K562 (cell line): ENCODE results near the gene POLRMT. TPM values are rescaled to one million over a fixed set of nuclear protein-coding genes. Genes with fewer than 3 reads are reported as not detected.

Experiments
- CHD1 ChIP-seq: fragments of 200-600 bp; sonication (generic); IDR thresholded peaks from one replicate; pipeline ENCODE4 v1.6.1; 2012; ENCODE audit warnings: mild to moderate bottlenecking, moderate library complexity, low read length, inconsistent platforms
- DPF2 ChIP-seq: fragments of 450-650 bp; IDR thresholded peaks from 2 replicates; pipeline ENCODE4 v1.6.1; 2016
- KDM1A ChIP-seq, 2 experiments: fragments of 450-650 bp; IDR thresholded peaks; 2 replicates each; pipeline ENCODE4 v1.6.1; 2016; ENCODE audit warnings: mild to moderate bottlenecking in 2 of 2
- LEF1 ChIP-seq: fragments of 450-650 bp; IDR thresholded peaks from 2 replicates; pipeline ENCODE4 v1.6.1; 2016; ENCODE audit warnings: mild to moderate bottlenecking
- NFIC ChIP-seq: fragments of 450-650 bp; IDR thresholded peaks from 2 replicates; pipeline ENCODE4 v1.6.1; 2017; ENCODE audit warnings: mild to moderate bottlenecking, inconsistent platforms
- NFRKB ChIP-seq: fragments of 450-650 bp; IDR thresholded peaks from 2 replicates; pipeline ENCODE4 v1.6.1; 2016; ENCODE audit warnings: low read depth
- NFXL1 ChIP-seq: fragments of 450-650 bp; formaldehyde crosslinking; IDR thresholded peaks from 2 replicates; pipeline ENCODE4 v1.4.0; 2021; ENCODE audit warnings: mild to moderate bottlenecking
- NR1H2 ChIP-seq: sonication (generic); formaldehyde crosslinking; IDR thresholded peaks from 2 replicates; pipeline ENCODE4 v1.4.0; 2020; ENCODE audit warnings: mild to moderate bottlenecking, missing genetic modification reagents
- PHF8 ChIP-seq: fragments of 200-600 bp; sonication (generic); IDR thresholded peaks from 2 replicates; pipeline ENCODE4 v1.6.1; 2012; ENCODE audit warnings: mixed run types, mild to moderate bottlenecking, inconsistent platforms, low read length, moderate library complexity, borderline replicate concordance
- PTBP1 ChIP-seq: fragments of 200-400 bp; formaldehyde crosslinking; IDR thresholded peaks from 2 replicates; pipeline ENCODE4 v1.6.1; 2017; ENCODE audit warnings: low read depth, low read length
- SIN3B ChIP-seq: fragments of 450-650 bp; IDR thresholded peaks from 2 replicates; pipeline ENCODE4 v1.6.1; 2017; ENCODE audit warnings: low read depth, mild to moderate bottlenecking, moderate library complexity
- SLC30A9 ChIP-seq: fragments of 250-450 bp; sonication (Bioruptor Pico); IDR thresholded peaks from 2 replicates; pipeline ENCODE4 v1.8.0; 2022; ENCODE audit warnings: mild to moderate bottlenecking, moderate library complexity
- SPI1 ChIP-seq: IDR thresholded peaks from 2 replicates; pipeline ENCODE4 v1.6.1; 2011; ENCODE audit warnings: low read depth, low read length, control low read depth, borderline replicate concordance
- TCF7 ChIP-seq: sonication (generic); IDR thresholded peaks from 2 replicates; pipeline ENCODE4 v1.6.1; 2016; ENCODE audit warnings: antibody characterized with exemption, borderline replicate concordance
- ZFPM2 ChIP-seq: fragments of 250-450 bp; sonication (Bioruptor Pico); IDR thresholded peaks from 2 replicates; pipeline ENCODE4 v1.5.1; 2022; ENCODE audit warnings: mild to moderate bottlenecking
- ZNF354B ChIP-seq: fragments of 250-450 bp; sonication (Bioruptor Pico); IDR thresholded peaks from 2 replicates; pipeline ENCODE4 v1.4.0; 2020
- ZNF766 ChIP-seq: fragments of 200-800 bp; sonication (Bioruptor generic); conservative IDR thresholded peaks from 2 replicates; pipeline ENCODE4 v1.6.1; 2016; ENCODE audit warnings: missing genetic modification characterization, missing compliant biosample characterization
- polyA plus RNA-seq, 8 experiments: library from polyadenylated mRNA; depleted of rRNA in 4 of 8; stranded (reverse) in 5 of 8; unstranded in 3 of 8; fragments of >200 nt; fragmentation: Nextera tagmentation in 2 of 8; fragmentation: Illumina TruSeq in 1 of 8; extraction: Ambion mirVana in 2 of 8; extraction: Trizol in 1 of 8; gene quantifications; 2 replicates each; pipeline versions ENCODE4 v1.2.1 to v1.2.3, GENCODE V29; 2011 to 2014; ENCODE audit warnings: inconsistent platforms in 1 of 8, missing spikeins in 1 of 8
- total RNA-seq, 7 experiments: library from RNA; depleted of rRNA in 6 of 7; stranded (reverse); fragments of >200 nt in 6 of 7; fragmentation: Illumina TruSeq in 2 of 7; extraction: Trizol in 2 of 7; gene quantifications; 2 replicates each; pipeline versions ENCODE4 v1.2.1 to v1.2.3, GENCODE V29; 2011 to 2021; ENCODE audit warnings: low replicate concordance in 1 of 7
- TF ChIP-seq, protein P1 (sequence below), 2 experiments: fragments of 450-650 bp; IDR thresholded peaks; 2 replicates each; pipeline ENCODE4 v1.6.1; 2018; ENCODE audit warnings: mild to moderate bottlenecking in 2 of 2, low read depth in 1 of 2; ENCODE audit not compliant: partially characterized antibody in 2 of 2
- TF ChIP-seq, protein P2 (sequence below): fragments of 450-650 bp; IDR thresholded peaks from 2 replicates; pipeline ENCODE4 v1.7.1; 2018; ENCODE audit warnings: mild to moderate bottlenecking, low read depth; ENCODE audit not compliant: partially characterized antibody
- TF ChIP-seq, protein P3 (sequence below): IDR thresholded peaks from 3 replicates; pipeline ENCODE4 v1.6.1; 2011; ENCODE audit warnings: borderline replicate concordance, mild to moderate bottlenecking, moderate library complexity; ENCODE audit not compliant: insufficient read length; ENCODE audit errors: extremely low read depth

Gene POLRMT
- total and polyA plus RNA-seq, 9 of the 15 experiments (the other 6 are each of a cell fraction or from before 2014, with no cell fraction given) = 30.3 to 144 (median 68.0) TPM

DNA sequence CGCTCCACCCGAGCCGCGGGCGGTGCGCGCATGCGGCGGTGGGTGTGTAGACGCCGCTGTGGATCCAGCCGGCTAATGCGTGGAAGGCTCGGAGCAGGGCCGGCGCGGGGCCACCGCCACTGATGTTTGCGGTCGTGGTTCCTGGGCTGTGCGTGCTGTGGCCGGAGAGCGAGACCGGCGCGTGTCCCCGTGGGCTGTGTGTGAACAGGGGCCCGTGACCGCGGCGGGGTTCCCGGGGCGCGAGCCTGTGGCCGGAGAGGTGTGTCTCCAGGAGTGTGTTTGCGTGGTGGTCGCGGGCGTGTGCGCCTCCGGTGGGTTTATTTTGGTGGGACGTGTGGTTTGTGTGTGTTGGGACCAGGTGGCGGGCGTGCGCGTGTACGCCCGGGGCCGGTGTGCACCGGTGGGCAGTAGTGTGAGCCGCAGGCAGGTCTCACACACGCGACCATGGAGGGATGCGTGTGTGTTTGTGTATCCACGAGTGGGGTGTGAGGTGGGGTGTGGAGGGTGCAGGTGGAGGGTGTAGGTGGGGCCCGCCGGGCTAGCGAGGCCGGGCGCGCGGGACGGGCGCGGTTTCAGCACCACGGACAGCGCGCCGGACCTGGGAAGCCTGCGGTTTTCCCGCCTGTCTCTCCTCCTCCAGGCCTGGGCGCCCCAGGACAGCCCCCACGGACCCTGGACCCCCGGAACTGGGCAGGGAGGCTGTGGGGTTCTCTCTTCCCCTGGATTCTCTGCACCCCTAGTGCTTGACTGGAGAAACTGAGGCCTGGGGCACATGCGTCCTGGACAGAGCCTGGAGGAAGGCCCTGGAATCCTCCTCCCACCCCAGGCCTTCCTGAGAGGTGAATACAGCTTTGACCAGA, 42.0 kb downstream of the POLRMT start (continued):
- TF ChIP-seq, protein P1, sequence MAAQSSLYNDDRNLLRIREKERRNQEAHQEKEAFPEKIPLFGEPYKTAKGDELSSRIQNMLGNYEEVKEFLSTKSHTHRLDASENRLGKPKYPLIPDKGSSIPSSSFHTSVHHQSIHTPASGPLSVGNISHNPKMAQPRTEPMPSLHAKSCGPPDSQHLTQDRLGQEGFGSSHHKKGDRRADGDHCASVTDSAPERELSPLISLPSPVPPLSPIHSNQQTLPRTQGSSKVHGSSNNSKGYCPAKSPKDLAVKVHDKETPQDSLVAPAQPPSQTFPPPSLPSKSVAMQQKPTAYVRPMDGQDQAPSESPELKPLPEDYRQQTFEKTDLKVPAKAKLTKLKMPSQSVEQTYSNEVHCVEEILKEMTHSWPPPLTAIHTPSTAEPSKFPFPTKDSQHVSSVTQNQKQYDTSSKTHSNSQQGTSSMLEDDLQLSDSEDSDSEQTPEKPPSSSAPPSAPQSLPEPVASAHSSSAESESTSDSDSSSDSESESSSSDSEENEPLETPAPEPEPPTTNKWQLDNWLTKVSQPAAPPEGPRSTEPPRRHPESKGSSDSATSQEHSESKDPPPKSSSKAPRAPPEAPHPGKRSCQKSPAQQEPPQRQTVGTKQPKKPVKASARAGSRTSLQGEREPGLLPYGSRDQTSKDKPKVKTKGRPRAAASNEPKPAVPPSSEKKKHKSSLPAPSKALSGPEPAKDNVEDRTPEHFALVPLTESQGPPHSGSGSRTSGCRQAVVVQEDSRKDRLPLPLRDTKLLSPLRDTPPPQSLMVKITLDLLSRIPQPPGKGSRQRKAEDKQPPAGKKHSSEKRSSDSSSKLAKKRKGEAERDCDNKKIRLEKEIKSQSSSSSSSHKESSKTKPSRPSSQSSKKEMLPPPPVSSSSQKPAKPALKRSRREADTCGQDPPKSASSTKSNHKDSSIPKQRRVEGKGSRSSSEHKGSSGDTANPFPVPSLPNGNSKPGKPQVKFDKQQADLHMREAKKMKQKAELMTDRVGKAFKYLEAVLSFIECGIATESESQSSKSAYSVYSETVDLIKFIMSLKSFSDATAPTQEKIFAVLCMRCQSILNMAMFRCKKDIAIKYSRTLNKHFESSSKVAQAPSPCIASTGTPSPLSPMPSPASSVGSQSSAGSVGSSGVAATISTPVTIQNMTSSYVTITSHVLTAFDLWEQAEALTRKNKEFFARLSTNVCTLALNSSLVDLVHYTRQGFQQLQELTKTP (IDR thresholded peaks at IDR 0.05; ENCODE audit: low read depth in 1 of 2, partially characterized antibody in 2 of 2) = peak in 1 of 2 experiments; percentile 83
- TF ChIP-seq CHD1 (no peak), KDM1A (IDR thresholded peaks at IDR 0.05) (no peak), SPI1 (no peak), NR1H2 (CRISPR knock-in tag) (no peak), ZFPM2 (CRISPR knock-in tag) (no peak), NFXL1 (no peak), NFRKB (no peak), ZNF766 (CRISPR knock-in tag) (no peak), LEF1 (no peak), TCF7 (no peak), ZNF354B (CRISPR knock-in tag) (no peak), DPF2 (no peak), SLC30A9 (no peak), PHF8 (no peak), SIN3B (no peak), NFIC (no peak), PTBP1 (no peak)
- TF ChIP-seq, protein P2, sequence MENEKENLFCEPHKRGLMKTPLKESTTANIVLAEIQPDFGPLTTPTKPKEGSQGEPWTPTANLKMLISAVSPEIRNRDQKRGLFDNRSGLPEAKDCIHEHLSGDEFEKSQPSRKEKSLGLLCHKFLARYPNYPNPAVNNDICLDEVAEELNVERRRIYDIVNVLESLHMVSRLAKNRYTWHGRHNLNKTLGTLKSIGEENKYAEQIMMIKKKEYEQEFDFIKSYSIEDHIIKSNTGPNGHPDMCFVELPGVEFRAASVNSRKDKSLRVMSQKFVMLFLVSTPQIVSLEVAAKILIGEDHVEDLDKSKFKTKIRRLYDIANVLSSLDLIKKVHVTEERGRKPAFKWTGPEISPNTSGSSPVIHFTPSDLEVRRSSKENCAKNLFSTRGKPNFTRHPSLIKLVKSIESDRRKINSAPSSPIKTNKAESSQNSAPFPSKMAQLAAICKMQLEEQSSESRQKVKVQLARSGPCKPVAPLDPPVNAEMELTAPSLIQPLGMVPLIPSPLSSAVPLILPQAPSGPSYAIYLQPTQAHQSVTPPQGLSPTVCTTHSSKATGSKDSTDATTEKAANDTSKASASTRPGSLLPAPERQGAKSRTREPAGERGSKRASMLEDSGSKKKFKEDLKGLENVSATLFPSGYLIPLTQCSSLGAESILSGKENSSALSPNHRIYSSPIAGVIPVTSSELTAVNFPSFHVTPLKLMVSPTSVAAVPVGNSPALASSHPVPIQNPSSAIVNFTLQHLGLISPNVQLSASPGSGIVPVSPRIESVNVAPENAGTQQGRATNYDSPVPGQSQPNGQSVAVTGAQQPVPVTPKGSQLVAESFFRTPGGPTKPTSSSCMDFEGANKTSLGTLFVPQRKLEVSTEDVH = peak; percentile 35
- TF ChIP-seq, protein P3, sequence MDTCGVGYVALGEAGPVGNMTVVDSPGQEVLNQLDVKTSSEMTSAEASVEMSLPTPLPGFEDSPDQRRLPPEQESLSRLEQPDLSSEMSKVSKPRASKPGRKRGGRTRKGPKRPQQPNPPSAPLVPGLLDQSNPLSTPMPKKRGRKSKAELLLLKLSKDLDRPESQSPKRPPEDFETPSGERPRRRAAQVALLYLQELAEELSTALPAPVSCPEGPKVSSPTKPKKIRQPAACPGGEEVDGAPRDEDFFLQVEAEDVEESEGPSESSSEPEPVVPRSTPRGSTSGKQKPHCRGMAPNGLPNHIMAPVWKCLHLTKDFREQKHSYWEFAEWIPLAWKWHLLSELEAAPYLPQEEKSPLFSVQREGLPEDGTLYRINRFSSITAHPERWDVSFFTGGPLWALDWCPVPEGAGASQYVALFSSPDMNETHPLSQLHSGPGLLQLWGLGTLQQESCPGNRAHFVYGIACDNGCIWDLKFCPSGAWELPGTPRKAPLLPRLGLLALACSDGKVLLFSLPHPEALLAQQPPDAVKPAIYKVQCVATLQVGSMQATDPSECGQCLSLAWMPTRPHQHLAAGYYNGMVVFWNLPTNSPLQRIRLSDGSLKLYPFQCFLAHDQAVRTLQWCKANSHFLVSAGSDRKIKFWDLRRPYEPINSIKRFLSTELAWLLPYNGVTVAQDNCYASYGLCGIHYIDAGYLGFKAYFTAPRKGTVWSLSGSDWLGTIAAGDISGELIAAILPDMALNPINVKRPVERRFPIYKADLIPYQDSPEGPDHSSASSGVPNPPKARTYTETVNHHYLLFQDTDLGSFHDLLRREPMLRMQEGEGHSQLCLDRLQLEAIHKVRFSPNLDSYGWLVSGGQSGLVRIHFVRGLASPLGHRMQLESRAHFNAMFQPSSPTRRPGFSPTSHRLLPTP = no peak
